ENCODE measurements around the gene PFKL. TPM values are rescaled to one million over a fixed set of nuclear protein-coding genes. Genes with fewer than 3 reads are reported as not detected.

Gene PFKL
- total RNA-seq, 1 donor from 2014 or later, result 48.7 TPM

GRCh38 chr21:44314128-44314527 lies 14.3 kb downstream of the PFKL start:
- no peak for DNase-seq (ENCODE audit: low spot score)
- H3K36me3 Mint-ChIP-seq, result peaks cover 8% of the 10 kb centered on the region
- H3K4me3 Mint-ChIP-seq, result no peak overlapping the region
- no peaks in the 10 kb centered on the region for H3K27me3 ChIP-seq
- no peaks in the 10 kb centered on the region for H3K36me3 ChIP-seq
- H3K27ac ChIP-seq, result no peak overlapping the region
- peaks cover 2% of the 10 kb centered on the region for H3K4me1 ChIP-seq
- no peak overlapping the region for H3K4me2 ChIP-seq
- no peak overlapping the region for H3K9ac ChIP-seq
- peaks cover 4% of the 10 kb centered on the region for H4K20me1 ChIP-seq (ENCODE audit: low read depth)
- H3K4me1 Mint-ChIP-seq, result peaks cover 4% of the 10 kb centered on the region
- H3K27ac Mint-ChIP-seq, result no peak overlapping the region
- H3K4me3 ChIP-seq, result no peak overlapping the region
- no peak overlapping the region for H2AFZ ChIP-seq (replicated peaks)
- H3K27me3 Mint-ChIP-seq (ENCODE audit: insufficient read depth, low read depth), result peaks cover 5% of the 10 kb centered on the region
- H3F3A ChIP-seq (ENCODE audit: low read depth), result no peaks in the 10 kb centered on the region
- TF ChIP-seq CTCF (IDR thresholded peaks at IDR 0.05) (no peak), EZH2phosphoT487 (IDR thresholded peaks at IDR 0.05) (no peak), EZH2 (IDR thresholded peaks at IDR 0.05) (no peak)
- no peaks in the 10 kb centered on the region for H3K9me3 Mint-ChIP-seq
- no peaks in the 10 kb centered on the region for H3K9me3 ChIP-seq (ENCODE audit: low read depth)
- H3K79me2 ChIP-seq (ENCODE audit: low read depth), result no peaks in the 10 kb centered on the region

GRCh38 chr21:44314561-44314960 lies 14.7 kb downstream of the PFKL start:
- Mint-ChIP-seq H3K9me3 (no peaks in the 10 kb centered on the region), H3K27me3 (ENCODE audit: insufficient read depth, low read depth) (peaks cover 5% of the 10 kb centered on the region), H3K36me3 (peaks cover 8% of the 10 kb centered on the region), H3K4me1 (peaks cover 4% of the 10 kb centered on the region), H3K27ac (no peak overlapping the region), H3K4me3 (no peak overlapping the region)
- Histone ChIP-seq H4K20me1 (ENCODE audit: low read depth) (peaks cover under 1% of the 10 kb centered on the region), H3K9ac (no peak overlapping the region), H3K36me3 (no peaks in the 10 kb centered on the region), H2AFZ (replicated peaks) (no peak overlapping the region), H3K9me3 (ENCODE audit: low read depth) (no peaks in the 10 kb centered on the region), H3K4me2 (no peak overlapping the region), H3F3A (ENCODE audit: low read depth) (no peaks in the 10 kb centered on the region), H3K4me3 (no peak overlapping the region), H3K27ac (no peak overlapping the region), H3K27me3 (no peaks in the 10 kb centered on the region), H3K79me2 (ENCODE audit: low read depth) (no peaks in the 10 kb centered on the region), H3K4me1 (no peaks in the 10 kb centered on the region)
- DNase-seq (ENCODE audit: low spot score), result no peak
- TF ChIP-seq CTCF (IDR thresholded peaks at IDR 0.05), result no peak

GRCh38 chr21:44315691-44316203 lies 15.9 kb downstream of the PFKL start:
- Histone ChIP-seq H3K36me3 (no peaks in the 10 kb centered on the region), H3K27me3 (no peaks in the 10 kb centered on the region), H3K9ac (no peak overlapping the region), H2AFZ (replicated peaks) (no peak overlapping the region), H3K27ac (no peak overlapping the region), H3K4me3 (no peak overlapping the region), H3K4me1 (no peaks in the 10 kb centered on the region), H3K9me3 (ENCODE audit: low read depth) (no peaks in the 10 kb centered on the region), H3K4me2 (no peak overlapping the region), H4K20me1 (ENCODE audit: low read depth) (no peaks in the 10 kb centered on the region), H3K79me2 (ENCODE audit: low read depth) (no peaks in the 10 kb centered on the region), H3F3A (ENCODE audit: low read depth) (no peaks in the 10 kb centered on the region)
- Mint-ChIP-seq H3K9me3 (no peaks in the 10 kb centered on the region), H3K27me3 (ENCODE audit: insufficient read depth, low read depth) (peaks cover 3% of the 10 kb centered on the region), H3K4me3 (no peak overlapping the region), H3K4me1 (peaks cover 4% of the 10 kb centered on the region), H3K36me3 (peaks cover 8% of the 10 kb centered on the region), H3K27ac (no peak overlapping the region)
- TF ChIP-seq CTCF (IDR thresholded peaks at IDR 0.05) (no peak), EZH2 (IDR thresholded peaks at IDR 0.05) (no peak), EZH2phosphoT487 (IDR thresholded peaks at IDR 0.05) (no peak)
- DNase-seq (ENCODE audit: low spot score), result no peak

All from neural progenitor cell (in vitro differentiated cells).